ENCODE measurements around the gene RPL35.

The RPL35 gene

DNA sequence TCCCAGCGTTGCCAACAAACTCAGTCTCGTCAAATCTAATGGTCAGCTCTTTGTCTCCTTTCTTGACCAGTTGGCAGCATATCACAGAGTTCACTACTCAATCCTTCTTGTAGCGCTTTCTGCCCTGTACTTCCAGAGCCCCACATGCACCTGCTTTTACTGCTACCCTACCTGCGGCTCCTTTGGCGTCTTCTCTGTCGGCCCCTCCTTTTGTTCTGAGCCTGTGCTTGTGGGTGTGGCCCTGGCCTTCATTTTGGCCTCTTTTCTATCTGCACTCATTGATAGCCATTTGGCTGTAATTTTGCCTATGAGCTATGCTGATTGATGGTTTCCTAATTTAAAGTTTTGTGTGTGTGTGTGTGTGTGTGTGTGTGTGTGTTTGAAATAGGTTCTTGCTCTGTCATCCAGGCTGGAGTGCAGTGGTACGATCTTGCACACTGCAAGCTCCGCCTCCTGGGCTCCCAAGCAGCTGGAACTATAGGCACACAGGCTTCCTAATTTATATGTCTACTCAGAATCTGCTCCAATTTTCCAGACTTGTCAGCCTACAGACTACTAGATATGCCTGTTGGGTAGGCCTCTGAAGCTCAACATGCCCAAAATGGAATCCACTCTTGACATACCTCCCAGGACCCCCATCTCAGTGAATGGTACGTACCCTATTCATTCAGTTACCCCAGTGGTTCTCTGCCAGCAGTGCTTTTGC lies 32.4 kb upstream of the RPL35 start:
- in situ Hi-C loops (cut with MboI; ENCODE audit: low pct_unique_long_range_greater_than_20kb, low sequenced_read_pairs, unreplicated experiment): no loop called here
- TF ChIP-seq, protein P1, sequence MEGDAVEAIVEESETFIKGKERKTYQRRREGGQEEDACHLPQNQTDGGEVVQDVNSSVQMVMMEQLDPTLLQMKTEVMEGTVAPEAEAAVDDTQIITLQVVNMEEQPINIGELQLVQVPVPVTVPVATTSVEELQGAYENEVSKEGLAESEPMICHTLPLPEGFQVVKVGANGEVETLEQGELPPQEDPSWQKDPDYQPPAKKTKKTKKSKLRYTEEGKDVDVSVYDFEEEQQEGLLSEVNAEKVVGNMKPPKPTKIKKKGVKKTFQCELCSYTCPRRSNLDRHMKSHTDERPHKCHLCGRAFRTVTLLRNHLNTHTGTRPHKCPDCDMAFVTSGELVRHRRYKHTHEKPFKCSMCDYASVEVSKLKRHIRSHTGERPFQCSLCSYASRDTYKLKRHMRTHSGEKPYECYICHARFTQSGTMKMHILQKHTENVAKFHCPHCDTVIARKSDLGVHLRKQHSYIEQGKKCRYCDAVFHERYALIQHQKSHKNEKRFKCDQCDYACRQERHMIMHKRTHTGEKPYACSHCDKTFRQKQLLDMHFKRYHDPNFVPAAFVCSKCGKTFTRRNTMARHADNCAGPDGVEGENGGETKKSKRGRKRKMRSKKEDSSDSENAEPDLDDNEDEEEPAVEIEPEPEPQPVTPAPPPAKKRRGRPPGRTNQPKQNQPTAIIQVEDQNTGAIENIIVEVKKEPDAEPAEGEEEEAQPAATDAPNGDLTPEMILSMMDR (IDR thresholded peaks at IDR 0.05; ENCODE audit: extremely low read depth, insufficient read depth, missing control alignments): no peak
- DNase-seq (ENCODE audit: low spot score): no peak

DNA sequence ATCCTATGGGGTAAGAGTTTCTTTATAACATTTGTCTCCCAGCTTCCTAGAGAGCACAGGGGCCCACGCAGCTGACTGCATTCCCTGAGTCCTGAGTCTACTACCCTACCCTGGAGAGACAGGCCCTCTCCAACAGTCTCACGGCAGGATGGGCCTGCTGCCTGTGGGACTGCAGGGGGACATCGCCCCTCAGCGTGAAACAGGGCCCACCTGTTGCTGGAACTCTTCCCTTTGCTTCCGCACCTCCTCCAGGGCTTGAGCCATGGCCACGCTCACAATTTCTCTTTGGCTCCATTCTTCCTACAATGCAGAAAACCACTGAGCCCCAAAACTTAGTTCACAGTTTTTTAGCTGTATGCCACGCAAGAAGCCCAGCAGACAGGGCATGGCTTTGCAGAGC lies 28.4 kb upstream of the RPL35 start:
- no peak for DNase-seq (ENCODE audit: low spot score)
- in situ Hi-C loops (cut with MboI; ENCODE audit: low pct_unique_long_range_greater_than_20kb, low sequenced_read_pairs, unreplicated experiment): no loop called here
- TF ChIP-seq, protein P1 (IDR thresholded peaks at IDR 0.05; ENCODE audit: extremely low read depth, insufficient read depth, missing control alignments): no peak

DNA sequence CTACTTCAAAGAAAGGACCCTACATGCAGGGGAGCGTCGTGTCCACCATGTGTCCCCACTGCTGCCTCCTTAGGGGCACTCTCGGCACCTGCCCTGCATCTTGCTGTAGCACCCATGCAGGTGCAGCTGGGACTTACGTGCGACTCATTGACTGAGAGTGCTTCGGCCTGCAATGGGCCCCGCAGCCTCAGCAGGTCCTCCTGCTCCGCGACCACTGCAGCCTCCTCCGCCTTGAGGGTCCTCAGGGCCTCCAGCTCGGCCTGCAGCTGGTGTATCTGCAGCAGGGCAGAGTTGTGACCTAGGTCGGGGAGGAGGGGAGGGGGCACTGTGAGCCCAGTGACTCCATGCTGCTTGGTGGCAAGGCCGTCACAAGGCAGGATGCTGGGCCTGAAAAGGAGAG lies 27.2 kb upstream of the RPL35 start:
- TF ChIP-seq, protein P1 (IDR thresholded peaks at IDR 0.05; ENCODE audit: extremely low read depth, insufficient read depth, missing control alignments): no peak
- in situ Hi-C loops (cut with MboI; ENCODE audit: low pct_unique_long_range_greater_than_20kb, low sequenced_read_pairs, unreplicated experiment): no loop called here

DNA sequence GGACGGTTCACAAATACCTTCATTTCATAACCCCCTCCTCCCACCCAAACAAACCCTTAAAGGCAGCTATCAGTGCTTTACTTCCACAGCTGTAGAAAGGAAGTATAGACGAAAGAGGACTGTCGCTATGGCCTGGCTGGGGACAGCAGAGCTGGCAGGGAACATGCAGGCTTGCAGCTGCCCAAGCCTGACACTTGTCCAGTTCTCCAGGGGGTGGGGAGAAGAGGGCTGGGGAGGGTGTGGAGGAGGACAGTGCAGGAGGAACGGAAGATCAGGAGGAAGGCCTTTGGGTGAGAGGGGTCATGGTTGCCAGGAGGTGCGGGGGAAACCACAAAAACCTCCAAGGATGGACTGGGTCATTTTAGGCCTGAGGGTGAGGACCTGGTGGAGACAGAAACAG lies 26.1 kb upstream of the RPL35 start:
- TF ChIP-seq, protein P1 (IDR thresholded peaks at IDR 0.05; ENCODE audit: extremely low read depth, insufficient read depth, missing control alignments): no peak
- in situ Hi-C loops (cut with MboI; ENCODE audit: low pct_unique_long_range_greater_than_20kb, low sequenced_read_pairs, unreplicated experiment): no loop called here
- DNase-seq (ENCODE audit: low spot score): no peak

More for the DNA sequence above, 27.2 kb upstream of the RPL35 start:
- no peak for DNase-seq (ENCODE audit: low spot score)

DNA sequence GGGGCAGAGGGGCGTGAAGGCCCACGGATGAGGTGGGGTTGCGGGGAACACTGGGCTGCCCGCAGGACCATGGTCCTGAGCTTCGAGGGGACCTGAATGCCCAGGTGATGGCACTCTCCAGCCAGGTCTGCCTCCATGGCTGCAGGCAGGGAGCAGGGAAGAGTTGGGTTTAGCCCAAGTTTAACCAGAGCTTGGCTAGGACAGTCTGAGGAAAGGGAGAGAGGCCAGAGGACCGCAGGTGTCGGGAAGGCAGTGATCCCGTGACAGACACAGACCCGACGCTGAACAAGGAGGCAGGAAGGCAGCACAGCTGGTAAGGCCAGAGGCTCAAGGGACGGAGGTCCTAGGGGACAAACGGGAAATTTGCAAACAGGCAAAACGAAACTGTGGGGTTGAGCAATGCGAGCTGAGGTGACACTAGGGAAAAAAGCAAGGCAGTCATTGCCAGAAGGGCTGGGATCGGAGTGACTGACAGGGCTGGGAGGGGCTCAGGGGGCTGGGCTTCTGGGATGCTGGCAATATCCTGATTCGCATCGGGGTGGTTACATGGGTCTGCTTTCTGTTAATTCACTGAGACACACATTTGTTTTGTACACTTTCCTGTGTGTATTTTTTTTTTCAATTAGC lies 25.2 kb upstream of the RPL35 start:
- in situ Hi-C loops (cut with MboI; ENCODE audit: low pct_unique_long_range_greater_than_20kb, low sequenced_read_pairs, unreplicated experiment): no loop called here
- TF ChIP-seq, protein P1 (IDR thresholded peaks at IDR 0.05; ENCODE audit: extremely low read depth, insufficient read depth, missing control alignments): no peak

DNA sequence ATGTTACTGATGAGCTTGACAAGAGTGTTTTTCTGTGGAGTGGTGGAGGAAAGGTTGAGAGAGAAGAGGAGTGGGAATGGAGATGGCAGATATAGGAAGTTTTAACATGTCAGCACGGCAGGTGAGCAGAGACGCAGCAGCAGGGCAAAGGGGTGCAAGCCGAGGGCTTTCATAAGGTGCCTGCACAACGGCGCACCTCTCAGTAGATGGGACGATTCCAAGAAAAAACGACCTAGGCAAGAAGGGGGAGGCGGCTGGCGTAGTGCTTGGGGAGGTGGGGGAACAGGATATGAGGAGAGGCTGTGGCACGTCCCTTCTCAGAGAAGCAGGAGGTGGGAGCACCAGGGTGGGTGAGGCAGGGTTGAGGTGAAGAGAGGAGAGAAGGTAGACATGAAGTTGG lies 24.7 kb upstream of the RPL35 start:
- TF ChIP-seq, protein P1 (IDR thresholded peaks at IDR 0.05; ENCODE audit: extremely low read depth, insufficient read depth, missing control alignments): no peak
- DNase-seq (ENCODE audit: low spot score): no peak
- in situ Hi-C loops (cut with MboI; ENCODE audit: low pct_unique_long_range_greater_than_20kb, low sequenced_read_pairs, unreplicated experiment): no loop called here

More for the DNA sequence above, 25.2 kb upstream of the RPL35 start:
- DNase-seq (ENCODE audit: low spot score): no peak

Measured in GM13977 (cell line).